Measurements from ENCODE around the gene IREB2.
"Not testable (repeated sequence)": the region's sequence is repeated elsewhere in the genome, so short reads cannot be mapped to it uniquely, and the experiment has no call there.

The IREB2 gene

GRCh38 chr15:78407608-78408354 is 30.2 kb upstream of the IREB2 start:
- no peak for DNase-seq

- no peak for DNase-seq
Observed at GRCh38 chr15:78408355-78408640, 29.7 kb upstream of the IREB2 start.

- DNase-seq: no peak
Observed at GRCh38 chr15:78408961-78409360, 29.1 kb upstream of the IREB2 start.

- no peak for DNase-seq
Observed at GRCh38 chr15:78411061-78411460, 27.0 kb upstream of the IREB2 start.

GRCh38 chr15:78414621-78415250 is 23.3 kb upstream of the IREB2 start:
- DNase-seq: no peak

GRCh38 chr15:78415284-78415683 is 22.7 kb upstream of the IREB2 start:
- DNase-seq: no peak

- no peak for DNase-seq
Observed at GRCh38 chr15:78417754-78418630, 20.0 kb upstream of the IREB2 start.

- DNase-seq: no peak
Observed at GRCh38 chr15:78418686-78419085, 19.3 kb upstream of the IREB2 start.

GRCh38 chr15:78419367-78419766 is 18.6 kb upstream of the IREB2 start:
- DNase-seq: no peak

- DNase-seq: no peak
Observed at GRCh38 chr15:78420220-78420619, 17.8 kb upstream of the IREB2 start.

- no peak for DNase-seq
Observed at GRCh38 chr15:78420766-78421165, 17.2 kb upstream of the IREB2 start.

- DNase-seq: no peak
Observed at GRCh38 chr15:78421238-78421965, 16.6 kb upstream of the IREB2 start.

GRCh38 chr15:78422571-78423340 is 15.3 kb upstream of the IREB2 start:
- DNase-seq: peak; percentile 87

- no peak for DNase-seq
Observed at GRCh38 chr15:78424673-78425072, 13.3 kb upstream of the IREB2 start.

GRCh38 chr15:78425643-78426042 is 12.4 kb upstream of the IREB2 start:
- DNase-seq: no peak

- no peak for DNase-seq
Observed at GRCh38 chr15:78426300-78426699, 11.7 kb upstream of the IREB2 start.

GRCh38 chr15:78427953-78428352 is 10.1 kb upstream of the IREB2 start:
- DNase-seq: no peak

GRCh38 chr15:78429477-78429876 is 8.5 kb upstream of the IREB2 start:
- DNase-seq: no peak

GRCh38 chr15:78431955-78432354 is 6.1 kb upstream of the IREB2 start:
- no peak for DNase-seq

- DNase-seq: no peak
Observed at GRCh38 chr15:78432664-78433063, 5.4 kb upstream of the IREB2 start.

- DNase-seq: no peak
Observed at GRCh38 chr15:78434134-78434533, 3.9 kb upstream of the IREB2 start.

GRCh38 chr15:78434711-78435110 is 3.3 kb upstream of the IREB2 start:
- DNase-seq: not testable (repeated sequence)
